ENCODE results near the gene EPHA3. TPM values are rescaled to one million over a fixed set of nuclear protein-coding genes. Genes with fewer than 3 reads are reported as not detected.

Gene EPHA3
- total and polyA plus RNA-seq, 2 donors (not counting 3 experiments of a cell fraction or from before 2014, with no cell fraction given): not detected

- Histone ChIP-seq H3K27me3 (ENCODE audit: control insufficient read depth in 2 of 2, insufficient read depth in 2 of 2, low read length in 2 of 2) (no peaks in the 10 kb centered on the region), H3K27ac (ENCODE audit: insufficient read depth, low read depth, low read length) (no peak overlapping the region), H3K79me2 (ENCODE audit: control insufficient read depth, insufficient read depth, low read length) (no peaks in the 10 kb centered on the region), H3K4me3 (replicated peaks in 1 of 3; ENCODE audit: insufficient read depth in 1 of 3, low read depth in 1 of 3, low read length in 3 of 3) (no peak overlapping the region), H3K4me2 (ENCODE audit: insufficient read depth, low read length) (no peak overlapping the region), H3K9ac (replicated peaks; ENCODE audit: extremely low read depth, insufficient read depth, low read length) (no peak overlapping the region), H3K4me1 (ENCODE audit: control insufficient read depth, extremely low read depth, insufficient read depth, low read length) (no peaks in the 10 kb centered on the region), H3K9me1 (replicated peaks; ENCODE audit: control insufficient read depth, extremely low read depth, insufficient read depth, low read length) (no peaks in the 10 kb centered on the region), H3K36me3 (ENCODE audit: control insufficient read depth in 2 of 2, extremely low read depth in 1 of 2, insufficient read depth in 2 of 2, low read length in 2 of 2) (no peaks in the 10 kb centered on the region), H3K9me3 (replicated peaks; ENCODE audit: control insufficient read depth, insufficient read depth, low read length) (peaks cover 3% of the 10 kb centered on the region), H4K20me1 (replicated peaks; ENCODE audit: control insufficient read depth, extremely low read depth, insufficient read depth, low read length) (no peaks in the 10 kb centered on the region), H2AFZ (ENCODE audit: low read depth, low read length) (no peak overlapping the region)
- FAIRE-seq (no peak), DNase-seq (ENCODE audit: low read depth, low spot score) (no peak)
- ChIA-PET CTCF (no interaction called here), POLR2A (no interaction called here)
- no TSS peak for BruUV-seq (replicated peaks)
- no peak for TF ChIP-seq POLR2A (IDR thresholded peaks at IDR 0.05; ENCODE audit: low read depth, low read length)
- TF ChIP-seq POLR2AphosphoS5 (IDR thresholded peaks at IDR 0.05; ENCODE audit: insufficient read depth, low read depth, low read length): no peak
- TF ChIP-seq GATA2 (IDR thresholded peaks at IDR 0.05; ENCODE audit: insufficient read depth, insufficient read length, low read depth, low read length): no peak
- no peak for TF ChIP-seq MYC (IDR thresholded peaks at IDR 0.05; ENCODE audit: low read depth, low read length)
- no peak for TF ChIP-seq MAX (IDR thresholded peaks at IDR 0.05; ENCODE audit: insufficient read depth, insufficient read length)
- TF ChIP-seq EZH2 (IDR thresholded peaks at IDR 0.05; ENCODE audit: borderline replicate concordance, low read depth, low read length, severe bottlenecking): no peak
- TF ChIP-seq, protein P1, sequence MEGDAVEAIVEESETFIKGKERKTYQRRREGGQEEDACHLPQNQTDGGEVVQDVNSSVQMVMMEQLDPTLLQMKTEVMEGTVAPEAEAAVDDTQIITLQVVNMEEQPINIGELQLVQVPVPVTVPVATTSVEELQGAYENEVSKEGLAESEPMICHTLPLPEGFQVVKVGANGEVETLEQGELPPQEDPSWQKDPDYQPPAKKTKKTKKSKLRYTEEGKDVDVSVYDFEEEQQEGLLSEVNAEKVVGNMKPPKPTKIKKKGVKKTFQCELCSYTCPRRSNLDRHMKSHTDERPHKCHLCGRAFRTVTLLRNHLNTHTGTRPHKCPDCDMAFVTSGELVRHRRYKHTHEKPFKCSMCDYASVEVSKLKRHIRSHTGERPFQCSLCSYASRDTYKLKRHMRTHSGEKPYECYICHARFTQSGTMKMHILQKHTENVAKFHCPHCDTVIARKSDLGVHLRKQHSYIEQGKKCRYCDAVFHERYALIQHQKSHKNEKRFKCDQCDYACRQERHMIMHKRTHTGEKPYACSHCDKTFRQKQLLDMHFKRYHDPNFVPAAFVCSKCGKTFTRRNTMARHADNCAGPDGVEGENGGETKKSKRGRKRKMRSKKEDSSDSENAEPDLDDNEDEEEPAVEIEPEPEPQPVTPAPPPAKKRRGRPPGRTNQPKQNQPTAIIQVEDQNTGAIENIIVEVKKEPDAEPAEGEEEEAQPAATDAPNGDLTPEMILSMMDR (IDR thresholded peaks at IDR 0.05; ENCODE audit: extremely low read depth in 1 of 2, insufficient read depth in 1 of 2, low read depth in 1 of 2, low read length in 2 of 2): no peak
- no peak for TF ChIP-seq JUN (IDR thresholded peaks at IDR 0.05; ENCODE audit: borderline replicate concordance, insufficient read depth, insufficient read length, low read depth)
- no peak for TF ChIP-seq FOS (IDR thresholded peaks at IDR 0.05; ENCODE audit: borderline replicate concordance, insufficient read depth, low read length)
- intact Hi-C loops (cut with micrococcal nuclease): no loop called here
- dilution Hi-C loops (cut with MboI; ENCODE audit: extremely low pct_ligation_motif_present, low sequenced_read_pairs): no loop called here
These were observed 105.2 kb downstream of the EPHA3 start for GRCh38 chr3:89212619-89213018.
